Measurements from ENCODE around the gene PARVG. TPM values are rescaled to one million over a fixed set of nuclear protein-coding genes. Genes with fewer than 3 reads are reported as not detected.

PARVG gene
- total RNA-seq, 3 donors from 2014 or later: 5.8 to 9.7 (median 8.1) TPM

GRCh38 chr22:44171561-44171960, 9.2 kb upstream of the PARVG start:
- DNase-seq (peak in 2 of 3 donors; percentile 8 to 9), ATAC-seq (no peak)
- Histone ChIP-seq H3K4me1 (ENCODE audit: low read depth) (no peaks in the 10 kb centered on the region), H3K9me3 (no peaks in the 10 kb centered on the region), H3K36me3 (ENCODE audit: low read depth) (no peaks in the 10 kb centered on the region), H3K4me3 (no peak overlapping the region)
- no peak for TF ChIP-seq CTCF (IDR thresholded peaks at IDR 0.05)
- intact Hi-C loops (cut with DNase I, micrococcal nuclease): no loop called here

- Histone ChIP-seq H3K4me3 (no peak overlapping the region), H3K36me3 (ENCODE audit: low read depth) (no peaks in the 10 kb centered on the region), H3K4me1 (ENCODE audit: low read depth) (no peaks in the 10 kb centered on the region), H3K9me3 (no peaks in the 10 kb centered on the region)
- intact Hi-C loops (cut with DNase I, micrococcal nuclease): no loop called here
- peak; percentile 76 for ATAC-seq
- no peak for TF ChIP-seq CTCF (IDR thresholded peaks at IDR 0.05)
- peak; percentile 35 to 82 (median 45) for DNase-seq
These were observed 8.2 kb upstream of the PARVG start for GRCh38 chr22:44172370-44173108.

GRCh38 chr22:44173154-44173553, 7.6 kb upstream of the PARVG start:
- no peak for TF ChIP-seq CTCF (IDR thresholded peaks at IDR 0.05)
- DNase-seq (no peak), ATAC-seq (no peak)
- no peaks in the 10 kb centered on the region for H3K36me3 ChIP-seq (ENCODE audit: low read depth)
- no peak overlapping the region for H3K4me3 ChIP-seq
- H3K4me1 ChIP-seq (ENCODE audit: low read depth): no peaks in the 10 kb centered on the region
- intact Hi-C loops (cut with DNase I, micrococcal nuclease): no loop called here
- H3K9me3 ChIP-seq: no peaks in the 10 kb centered on the region

GRCh38 chr22:44175676-44176075, 5.0 kb upstream of the PARVG start:
- DNase-seq (peak in 2 of 3 donors; percentile 10 to 33), ATAC-seq (no peak)
- Histone ChIP-seq H3K4me1 (ENCODE audit: low read depth) (no peaks in the 10 kb centered on the region), H3K36me3 (ENCODE audit: low read depth) (no peaks in the 10 kb centered on the region), H3K4me3 (no peak overlapping the region), H3K9me3 (no peaks in the 10 kb centered on the region)
- intact Hi-C loops (cut with DNase I, micrococcal nuclease): no loop called here
- TF ChIP-seq CTCF (IDR thresholded peaks at IDR 0.05): no peak

GRCh38 chr22:44179196-44179988, 1.3 kb upstream of the PARVG start:
- intact Hi-C loops (cut with DNase I, micrococcal nuclease): no loop called here

More at GRCh38 chr22:44179196-44179988, 1.3 kb upstream of the PARVG start:
- TF ChIP-seq CTCF (IDR thresholded peaks at IDR 0.05): no peak
- no peaks in the 10 kb centered on the region for H3K9me3 ChIP-seq
- H3K4me1 ChIP-seq (ENCODE audit: low read depth): no peaks in the 10 kb centered on the region
- ATAC-seq: no peak
- DNase-seq: no peak
- no peaks in the 10 kb centered on the region for H3K36me3 ChIP-seq (ENCODE audit: low read depth)
- H3K4me3 ChIP-seq: no peak overlapping the region
